Mesangial cell (primary cell): ENCODE measurements around the gene BTG4. TPM values are rescaled to one million over a fixed set of nuclear protein-coding genes. Genes with fewer than 3 reads are reported as not detected.

Experiments
- total RNA-seq: library from RNA; depleted of rRNA; stranded (reverse); fragments of >200 nt; gene quantifications from 2 replicates; pipeline ENCODE4 v1.2.3, GENCODE V29; 2015

The BTG4 gene
- 0.16 TPM in 1 of 2 replicates, not detected in the other for total RNA-seq

GRCh38 chr11:111512296-111513239, at the start of gene BTG4:
TSS of gene BTG4 (minus strand) at chr11:111512386. CDS start at chr11:111498776, 13,610 bp downstream.

GRCh38 chr11:111540114-111540936, 28.1 kb upstream of the BTG4 start, which contains the start of gene LAYN:
TSS of gene LAYN (plus strand) at chr11:111540720. CDS start at chr11:111540844, 124 bp downstream.

DNA sequence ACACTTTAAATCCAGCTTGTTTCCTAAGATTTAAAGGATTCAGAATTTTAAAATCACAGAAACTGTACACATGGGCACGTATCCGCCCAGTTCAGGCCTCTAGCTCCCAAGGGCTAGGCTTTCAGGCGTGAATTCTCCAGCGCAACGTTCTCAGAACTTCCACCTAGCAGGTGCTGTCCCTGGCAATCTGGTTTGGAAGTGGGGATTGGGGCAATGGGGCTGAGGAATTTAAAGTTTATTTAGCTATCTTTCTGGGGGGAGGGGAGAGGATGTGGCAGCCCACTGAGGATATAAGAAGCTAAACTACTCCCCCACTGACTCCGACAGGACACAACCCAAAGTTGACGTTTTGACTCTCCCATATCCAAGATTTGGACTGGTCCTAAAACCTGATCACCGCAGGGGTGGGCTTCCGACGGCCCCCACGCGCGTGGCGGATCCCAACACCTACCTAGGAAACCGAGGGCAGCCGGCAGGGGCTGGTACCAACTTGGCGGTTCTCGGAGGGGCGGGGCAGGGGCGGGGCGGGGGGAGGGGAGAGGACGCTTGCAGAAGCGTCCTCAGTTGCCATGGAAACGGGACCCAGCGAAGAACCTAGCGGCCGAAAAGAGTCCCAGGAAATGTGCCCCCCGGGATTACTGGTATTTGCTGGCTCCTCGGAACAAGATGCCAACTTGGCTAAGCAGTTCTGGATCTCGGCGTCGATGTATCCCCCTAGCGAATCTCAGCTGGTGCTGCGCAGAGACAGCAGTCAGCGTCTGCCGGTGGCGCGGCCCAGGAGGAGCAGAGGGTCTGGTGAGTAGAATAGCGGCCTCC, 2.2 kb upstream of the BTG4 start, which contains the start of gene HOATZ:
Gene HOATZ (plus strand): TSS at position 563 of the 816 bp plus-strand sequence. CDS start 7 bp downstream, at position 570.

Other genes starting within 250 kb of the BTG4 start
- gene POU2AF3, start 213.8 kb downstream of the BTG4 start, total RNA-seq, result 0.25 and 0.33 TPM in 2 replicates
- gene POU2AF1, start 133.1 kb downstream of the BTG4 start, total RNA-seq, result not detected in 2 replicates
- gene HOATZ, start 2.4 kb upstream of the BTG4 start, total RNA-seq, result 0.49 TPM in 1 of 2 replicates, not detected in the other
- 14.3 and 18.5 TPM in 2 replicates for gene LAYN, start 28.3 kb upstream of the BTG4 start, total RNA-seq
- 8.6 and 13.4 TPM in 2 replicates for gene SIK2, start 90.1 kb upstream of the BTG4 start, total RNA-seq